Measurements from ENCODE around the gene GCN1.

Gene GCN1

DNA sequence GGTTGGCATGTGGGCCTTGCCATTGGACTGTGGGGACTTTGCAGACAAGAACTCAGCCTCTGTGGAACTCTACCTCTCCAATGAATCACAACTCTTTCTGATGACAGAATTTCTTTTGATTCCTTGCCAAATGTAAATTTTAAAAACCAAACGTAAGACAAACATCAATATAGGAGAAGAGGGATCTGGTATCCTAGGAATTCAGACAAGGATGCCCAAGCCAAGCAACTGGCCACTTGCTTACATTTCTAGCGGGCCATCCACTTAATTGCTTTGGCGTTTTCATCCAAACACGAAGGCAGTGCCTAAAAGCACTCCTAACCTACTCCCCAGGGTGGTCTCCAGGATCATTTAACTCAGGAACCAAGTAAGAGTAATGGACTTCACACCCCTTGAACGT lies 54.6 kb downstream of the GCN1 start:
- no peak for DNase-seq (ENCODE audit: low spot score)

DNA sequence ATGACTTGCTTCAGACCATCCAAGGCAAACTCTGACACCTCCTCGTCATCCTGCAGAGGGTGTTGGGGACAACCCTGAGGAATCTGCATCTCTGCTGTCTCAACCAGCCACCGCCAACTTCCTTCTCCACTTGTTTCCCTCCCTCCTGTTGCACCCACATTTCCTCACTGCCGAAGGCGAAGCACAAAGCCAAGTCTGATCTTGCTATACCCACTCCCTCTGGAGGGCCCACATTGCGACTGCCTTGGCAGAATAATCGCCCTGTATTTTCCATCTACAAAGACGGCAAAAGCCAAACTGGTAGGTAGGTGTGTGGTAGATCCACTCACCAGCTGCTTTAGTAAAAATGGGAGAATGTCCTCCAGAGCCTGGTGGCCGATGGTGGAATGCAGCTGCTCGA lies 56.1 kb downstream of the GCN1 start:
- DNase-seq (ENCODE audit: low spot score) = no peak

DNA sequence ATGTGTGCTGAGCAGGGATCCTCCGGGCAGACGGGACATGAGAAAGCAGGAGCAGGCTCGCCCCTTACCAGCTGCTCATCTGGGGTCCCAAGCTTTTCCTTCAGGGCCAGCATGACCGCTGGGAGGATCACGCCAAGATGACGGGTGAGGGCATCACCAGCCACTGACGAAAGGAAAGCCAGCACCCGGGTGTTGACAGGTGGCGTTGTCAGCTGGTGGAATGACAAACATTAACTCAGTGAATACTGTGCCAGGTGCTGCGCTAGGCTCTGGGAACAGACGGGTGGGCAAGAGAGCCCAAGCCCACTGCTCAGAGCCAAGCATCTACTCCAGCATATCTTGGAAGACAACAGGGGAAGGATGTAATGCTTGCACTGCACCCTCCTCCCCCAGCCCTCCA lies 56.7 kb downstream of the GCN1 start:
- no peak for DNase-seq (ENCODE audit: low spot score)

DNA sequence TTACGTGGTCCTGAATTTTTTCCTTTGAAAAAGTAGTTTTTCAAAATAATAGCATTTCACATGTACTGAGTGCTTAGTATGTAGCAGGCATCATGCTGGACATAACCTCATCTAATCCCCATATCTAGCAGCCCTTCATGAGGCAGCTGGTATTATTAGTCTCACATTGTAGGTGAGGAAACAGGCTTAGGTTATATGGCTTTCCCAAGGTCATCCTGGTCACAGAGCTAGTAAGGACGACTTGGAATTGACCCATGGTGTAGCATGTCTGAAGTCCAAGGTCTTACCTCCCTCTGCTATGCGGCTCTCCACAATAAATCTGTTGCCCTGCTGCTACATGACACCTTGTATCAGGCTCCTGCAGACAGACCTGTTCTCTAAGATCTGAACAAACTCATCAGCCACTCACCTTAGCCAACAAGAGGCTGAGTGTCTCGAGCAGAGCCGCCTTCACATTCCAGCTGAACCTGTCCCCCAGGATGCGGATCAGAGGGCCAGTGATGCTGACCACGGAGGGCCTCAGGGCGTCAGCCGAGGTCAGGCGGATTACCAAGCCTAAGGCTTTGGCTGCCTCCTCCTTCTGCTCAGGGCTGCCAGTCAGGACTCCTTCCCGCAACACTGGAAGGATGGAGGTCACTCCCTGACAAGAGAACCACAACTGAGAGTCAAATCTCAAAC lies 58.3 kb downstream of the GCN1 start:
- DNase-seq (ENCODE audit: low spot score) = no peak

DNA sequence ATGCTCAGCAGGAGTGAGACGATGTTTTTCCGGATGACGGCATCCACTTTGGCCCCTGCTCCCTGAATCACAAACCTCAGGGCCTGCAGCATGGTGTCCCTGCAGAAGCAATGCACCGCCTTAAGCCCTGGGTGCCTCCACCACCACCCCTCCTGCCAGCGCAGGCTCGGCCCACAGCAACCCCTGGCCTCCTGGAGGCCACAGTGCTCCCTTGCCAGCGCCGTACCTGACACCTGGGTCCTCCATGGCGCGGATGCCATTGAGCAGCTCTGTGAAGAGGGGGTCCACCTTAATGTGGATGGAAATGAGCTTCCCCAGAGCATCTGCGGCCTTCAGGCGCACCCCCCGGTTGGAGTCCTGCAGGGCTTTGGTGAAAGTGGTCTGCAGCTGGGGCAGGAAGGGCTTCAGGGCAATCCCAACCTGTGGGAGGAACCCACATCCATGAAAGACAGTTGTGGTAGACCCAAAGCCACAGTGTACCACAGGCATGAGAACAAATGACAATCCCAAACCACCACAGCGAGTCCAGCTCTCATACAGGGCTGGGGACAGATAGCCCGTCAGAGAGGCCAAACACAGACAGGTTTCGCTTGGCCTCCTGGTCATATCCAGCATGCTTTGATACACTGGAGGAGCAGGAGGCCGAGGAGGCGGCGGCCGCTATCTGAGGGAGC lies 60.1 kb downstream of the GCN1 start:
- DNase-seq (ENCODE audit: low spot score) = no peak

DNA sequence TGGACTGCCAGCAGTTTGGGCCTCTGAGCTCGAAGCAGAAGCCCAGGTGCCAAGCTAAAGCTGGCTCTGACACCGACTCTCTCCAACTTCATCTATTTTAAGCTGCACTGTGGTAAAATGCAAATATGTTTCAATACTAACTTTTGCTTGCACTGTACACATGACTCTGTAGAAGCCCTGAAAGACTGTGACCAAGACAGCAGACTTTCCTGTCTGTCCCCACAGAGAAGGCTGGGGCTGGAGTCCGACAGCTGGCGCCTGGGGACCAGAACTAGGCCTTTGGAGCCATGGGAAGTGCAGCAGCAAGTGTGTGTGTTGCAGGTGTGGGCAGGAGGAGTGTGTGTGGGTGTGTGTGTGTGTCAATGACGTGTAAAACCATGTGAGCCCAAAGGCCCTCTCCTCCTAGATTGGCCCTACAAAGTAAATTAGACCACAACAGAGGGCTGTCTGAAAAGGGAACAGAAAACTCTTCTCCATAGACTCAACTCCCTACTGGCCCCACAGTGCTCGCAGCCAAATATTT lies 61.6 kb downstream of the GCN1 start:
- no peak for DNase-seq (ENCODE audit: low spot score)

DNA sequence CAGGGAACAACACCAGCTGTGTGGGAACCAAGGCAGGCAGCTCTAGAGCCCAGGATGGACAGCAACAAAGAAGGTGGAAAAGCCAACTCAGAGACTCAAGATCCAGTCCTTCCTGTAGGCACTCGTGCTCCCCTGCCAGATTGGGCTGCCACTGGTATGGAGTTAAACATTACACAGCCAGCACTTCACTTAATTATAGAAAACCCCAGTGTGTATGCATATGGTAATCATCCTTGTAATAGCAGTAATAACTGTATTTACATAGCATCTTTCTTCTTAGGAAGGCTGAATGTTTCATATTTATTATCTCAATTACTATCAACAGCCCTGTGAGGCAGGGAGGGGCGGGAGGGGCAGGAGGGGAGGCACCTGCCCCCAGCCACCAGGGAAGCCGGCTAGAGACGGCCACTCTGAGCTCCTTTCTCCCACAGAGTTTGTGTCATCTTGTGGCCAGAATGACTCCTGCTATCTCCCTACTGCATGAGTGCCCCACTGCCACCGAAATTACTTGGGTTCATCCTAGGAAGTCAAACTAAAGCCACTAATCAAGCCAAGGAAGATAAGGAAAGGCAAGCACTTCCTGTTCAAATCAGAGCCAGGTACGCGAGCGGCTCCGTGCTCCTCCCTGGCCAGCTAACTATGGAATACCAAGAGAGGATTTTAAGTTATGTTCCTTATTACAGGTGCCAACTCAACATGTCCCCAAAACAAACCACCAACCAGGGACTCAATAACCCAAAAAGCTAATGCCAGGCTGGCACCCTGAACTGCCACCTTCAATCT lies 62.3 kb downstream of the GCN1 start:
- DNase-seq (ENCODE audit: low spot score) = no peak

DNA sequence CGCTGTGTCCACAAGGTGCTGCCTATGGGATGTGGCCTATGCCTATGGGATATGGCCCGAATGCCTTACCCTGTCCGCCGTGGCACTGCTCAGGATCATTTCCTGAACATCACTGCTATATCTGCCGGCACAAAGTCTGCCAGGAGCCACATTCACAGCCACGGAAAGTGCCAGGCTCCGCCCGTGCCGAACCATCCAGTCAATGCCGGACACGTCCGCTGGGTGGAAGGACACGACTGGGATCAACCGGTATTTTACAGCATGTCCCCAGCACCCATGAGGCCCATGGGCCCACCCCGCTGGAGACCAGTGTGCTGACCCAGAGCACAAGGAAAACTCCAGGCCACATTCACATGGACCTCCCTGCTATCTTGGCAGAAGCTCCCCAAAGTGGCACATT lies 63.4 kb downstream of the GCN1 start:
- no peak for DNase-seq (ENCODE audit: low spot score)

DNA sequence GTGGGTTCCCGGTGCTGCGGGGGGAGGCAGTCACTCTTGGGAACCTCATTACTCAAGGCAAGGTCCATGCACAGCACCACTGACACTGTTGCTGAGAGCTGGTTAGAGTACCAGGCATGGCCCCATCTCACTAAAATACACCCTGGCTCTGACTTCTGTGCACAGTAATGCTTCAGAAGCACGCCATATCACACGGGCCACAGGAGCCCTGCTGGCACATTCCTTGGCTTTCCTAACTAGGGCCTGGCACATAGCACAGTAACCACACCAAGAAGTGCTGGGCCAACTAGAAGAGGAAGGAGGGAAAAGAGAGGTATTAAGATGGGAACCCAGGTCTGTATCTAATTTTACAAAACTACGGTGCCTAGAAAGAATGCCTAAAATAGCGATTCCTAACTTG lies 64.5 kb downstream of the GCN1 start:
- no peak for DNase-seq (ENCODE audit: low spot score)

DNA sequence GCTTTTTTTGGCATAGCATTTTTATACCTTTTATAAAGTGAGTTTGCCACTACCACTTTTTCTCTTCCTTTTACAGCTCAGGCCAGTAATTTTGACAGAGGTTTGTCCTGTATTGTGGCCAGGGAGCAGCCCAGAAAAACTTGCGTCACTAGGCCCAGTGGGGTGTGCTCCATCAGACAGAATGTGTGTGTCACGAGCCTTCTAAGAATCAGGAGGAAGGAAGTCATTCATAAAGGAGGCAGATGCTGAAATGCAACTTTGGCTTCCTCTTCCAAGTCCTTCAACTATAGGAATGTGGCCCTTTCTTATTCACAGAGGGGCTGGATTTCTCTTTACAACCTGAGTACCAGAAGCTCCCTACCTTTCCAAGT lies 67.9 kb downstream of the GCN1 start:
- DNase-seq (ENCODE audit: low spot score) = no peak

DNA sequence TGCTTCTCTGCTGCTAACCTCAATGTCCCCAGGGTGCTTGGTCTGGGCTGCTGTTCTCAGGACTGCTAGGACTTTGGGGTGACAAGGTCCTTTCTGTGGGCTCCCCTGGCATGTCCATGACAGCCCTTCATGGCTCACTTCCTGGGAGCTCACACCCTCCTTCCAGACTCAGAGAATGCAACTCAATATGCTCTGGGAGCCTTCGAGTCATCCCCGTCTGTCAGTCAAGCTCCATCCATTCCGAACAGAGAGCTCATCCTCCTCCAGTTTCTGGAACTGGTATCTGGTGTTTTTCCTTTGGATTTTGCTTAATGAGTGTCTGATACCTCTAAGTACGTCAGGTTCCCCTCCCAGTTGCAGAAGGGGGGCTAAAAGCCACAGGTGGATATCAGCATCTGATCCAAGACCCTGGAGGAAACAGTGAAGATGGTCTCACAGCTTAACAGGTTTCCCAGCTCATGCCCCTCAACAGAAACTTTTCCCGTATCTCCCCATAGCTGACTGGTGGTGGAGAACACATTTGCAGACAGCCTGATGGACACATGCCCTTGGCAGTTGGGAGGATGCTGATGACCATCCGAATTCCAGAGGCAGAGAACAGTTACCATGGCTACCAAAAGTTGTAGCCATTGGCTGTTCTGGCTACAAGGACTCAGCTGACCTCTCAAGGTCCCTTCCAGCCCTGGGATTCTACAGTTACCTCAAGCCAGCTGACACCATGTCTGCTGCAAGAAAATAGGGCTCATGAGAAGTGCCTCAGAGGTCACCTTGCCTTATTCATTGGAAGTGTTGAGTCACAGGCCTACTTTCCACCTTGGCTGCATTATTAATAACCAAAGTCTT lies 68.5 kb downstream of the GCN1 start:
- no peak for DNase-seq (ENCODE audit: low spot score)

DNA sequence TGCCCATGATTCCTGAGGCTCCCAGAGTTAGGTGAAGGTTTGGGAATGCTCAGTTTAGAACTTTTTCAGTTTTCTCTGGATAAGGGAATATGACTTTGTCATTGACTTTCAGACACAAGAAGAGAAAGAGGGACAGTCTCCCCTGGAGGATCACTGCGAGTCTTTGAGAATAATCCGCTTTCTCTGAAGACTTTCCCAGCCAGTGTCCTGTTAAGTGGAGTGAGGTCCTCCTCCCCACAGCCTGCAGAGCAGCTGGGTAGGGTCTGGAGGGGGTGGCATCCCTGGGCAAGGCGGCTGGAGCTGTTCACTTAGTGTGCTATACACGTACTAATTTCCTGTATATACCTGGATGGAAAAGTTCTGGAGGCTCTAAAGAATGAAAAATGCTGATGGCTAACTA lies 69.5 kb downstream of the GCN1 start:
- DNase-seq (ENCODE audit: low spot score) = no peak

DNA sequence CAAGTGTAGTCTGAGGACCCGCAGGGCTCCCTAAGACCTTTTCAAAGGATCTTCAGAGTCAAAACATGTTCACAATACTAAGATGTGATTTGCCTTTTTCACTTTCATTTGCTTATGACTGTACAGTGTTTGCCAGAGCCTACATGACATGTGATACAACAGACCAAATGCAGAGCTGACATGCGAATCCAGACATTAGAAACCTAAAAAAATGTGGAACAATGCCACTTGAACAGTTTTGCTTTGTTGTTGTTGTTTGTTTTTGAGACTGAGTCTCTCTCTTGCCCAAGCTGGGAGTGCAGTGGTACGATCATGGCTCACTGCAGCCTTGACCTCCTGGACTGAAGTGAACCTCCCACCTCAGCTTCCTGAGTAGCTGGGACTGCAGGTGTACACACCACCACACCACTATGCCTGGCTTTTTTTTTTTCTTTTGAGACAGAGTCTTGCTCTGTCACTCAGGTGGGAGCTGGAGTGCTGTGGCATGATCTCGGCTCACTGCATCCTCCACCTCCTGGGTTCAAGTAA lies 72.7 kb downstream of the GCN1 start:
- DNase-seq (ENCODE audit: low spot score) = peak; percentile 15

DNA sequence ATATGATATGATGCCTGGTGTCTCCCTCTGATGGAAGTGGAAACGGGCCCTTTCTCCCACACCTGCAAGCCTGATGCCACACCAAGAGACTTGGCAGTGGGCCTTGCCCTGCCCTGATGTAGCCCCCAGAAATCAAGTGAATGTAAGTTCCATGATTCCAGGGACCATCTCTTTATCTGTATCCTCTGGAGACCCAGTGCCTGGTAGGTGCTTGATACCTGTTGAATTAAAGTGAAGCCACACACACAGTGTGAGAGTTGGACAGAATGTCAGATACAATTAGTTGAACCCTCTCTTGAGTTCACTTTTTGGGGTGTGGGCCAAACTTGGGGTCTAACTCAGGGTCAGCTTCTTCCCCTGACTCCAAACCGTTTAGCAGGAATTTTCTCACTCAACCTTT lies 73.2 kb downstream of the GCN1 start:
- no peak for DNase-seq (ENCODE audit: low spot score)

DNA sequence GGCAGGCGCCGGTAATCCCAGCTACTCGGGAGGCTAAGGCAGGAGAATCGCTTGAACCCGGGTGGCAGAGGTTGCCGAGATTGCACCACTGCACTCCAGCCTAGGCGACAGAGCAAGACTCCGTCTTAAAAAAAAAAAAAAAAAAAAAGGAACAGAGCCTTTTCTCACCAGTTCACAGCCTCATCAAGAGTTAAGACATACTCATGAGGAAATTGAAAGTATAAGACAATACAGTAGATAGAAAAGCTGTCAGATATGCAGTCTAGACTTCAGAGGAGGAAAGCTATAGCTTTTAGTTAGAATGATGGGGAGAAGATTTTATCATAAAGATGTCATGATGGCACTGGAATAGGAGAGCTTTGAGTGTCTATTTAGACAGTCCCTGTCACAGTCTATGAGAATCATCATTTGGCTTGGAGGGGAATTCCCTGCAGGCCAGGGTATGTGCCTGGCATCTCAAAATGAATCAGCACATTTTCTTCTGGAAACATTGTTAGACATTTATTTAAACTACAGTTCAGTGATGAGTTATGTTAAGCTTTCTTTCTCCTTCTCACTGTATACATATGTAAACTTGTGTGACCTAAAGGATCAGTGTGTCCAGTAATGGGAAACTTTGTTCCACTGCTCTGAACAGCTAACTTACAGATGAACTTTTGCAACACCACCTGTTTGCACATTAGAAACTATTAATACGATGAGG lies 75.1 kb downstream of the GCN1 start:
- DNase-seq (ENCODE audit: low spot score) = peak; percentile 42

DNA sequence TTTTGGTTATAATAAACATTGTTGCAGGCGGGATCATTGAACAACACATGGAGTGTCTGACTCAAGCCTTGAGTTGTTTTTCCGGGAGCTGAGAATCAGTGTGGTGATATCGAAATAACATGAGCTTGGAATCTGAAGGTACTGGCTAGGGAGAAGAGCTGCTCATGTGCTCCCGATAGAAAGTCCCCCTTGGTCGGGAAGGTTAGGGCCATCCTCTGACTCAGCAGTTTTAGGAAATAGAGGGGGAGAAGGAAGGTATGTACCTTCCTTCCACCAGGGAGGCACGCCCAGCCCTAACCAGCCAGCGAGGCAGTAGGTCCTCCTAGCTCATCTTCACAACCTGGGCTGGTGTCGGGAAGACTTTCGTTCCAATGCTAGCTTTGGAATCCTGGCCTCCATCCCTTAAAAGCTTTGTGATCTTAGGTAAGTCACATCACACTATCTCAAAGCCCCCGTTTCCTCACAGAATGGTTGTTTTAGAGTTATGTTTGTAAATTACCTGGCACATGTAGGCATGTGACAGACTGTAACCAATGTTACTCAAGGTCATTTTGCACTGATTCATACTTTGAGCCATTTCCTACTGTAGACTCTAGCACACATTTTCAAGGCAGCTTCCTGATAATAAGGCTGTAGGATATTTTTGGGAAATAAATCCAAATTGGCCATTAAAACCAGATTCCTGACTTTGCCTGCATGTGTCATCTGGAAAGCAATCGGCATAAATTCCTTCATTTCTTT lies 76.0 kb downstream of the GCN1 start:
- DNase-seq (ENCODE audit: low spot score) = no peak

DNA sequence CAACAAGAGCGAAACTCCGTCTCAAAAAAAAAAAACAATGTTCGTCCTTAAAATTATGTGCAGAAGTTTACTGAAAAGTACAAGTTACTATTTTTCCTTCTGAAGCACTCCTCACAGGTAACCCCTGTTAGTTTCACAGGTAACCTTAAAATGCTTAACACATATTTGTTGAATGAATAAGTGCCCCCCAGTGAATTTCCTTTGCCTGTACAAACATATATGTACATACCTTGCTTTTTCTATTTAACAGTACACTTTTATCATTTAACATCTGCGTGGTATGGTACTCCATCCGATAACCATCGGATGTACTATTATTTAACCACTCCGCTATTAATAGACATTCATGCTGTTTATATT lies 76.6 kb downstream of the GCN1 start:
- no peak for DNase-seq (ENCODE audit: low spot score)

DNA sequence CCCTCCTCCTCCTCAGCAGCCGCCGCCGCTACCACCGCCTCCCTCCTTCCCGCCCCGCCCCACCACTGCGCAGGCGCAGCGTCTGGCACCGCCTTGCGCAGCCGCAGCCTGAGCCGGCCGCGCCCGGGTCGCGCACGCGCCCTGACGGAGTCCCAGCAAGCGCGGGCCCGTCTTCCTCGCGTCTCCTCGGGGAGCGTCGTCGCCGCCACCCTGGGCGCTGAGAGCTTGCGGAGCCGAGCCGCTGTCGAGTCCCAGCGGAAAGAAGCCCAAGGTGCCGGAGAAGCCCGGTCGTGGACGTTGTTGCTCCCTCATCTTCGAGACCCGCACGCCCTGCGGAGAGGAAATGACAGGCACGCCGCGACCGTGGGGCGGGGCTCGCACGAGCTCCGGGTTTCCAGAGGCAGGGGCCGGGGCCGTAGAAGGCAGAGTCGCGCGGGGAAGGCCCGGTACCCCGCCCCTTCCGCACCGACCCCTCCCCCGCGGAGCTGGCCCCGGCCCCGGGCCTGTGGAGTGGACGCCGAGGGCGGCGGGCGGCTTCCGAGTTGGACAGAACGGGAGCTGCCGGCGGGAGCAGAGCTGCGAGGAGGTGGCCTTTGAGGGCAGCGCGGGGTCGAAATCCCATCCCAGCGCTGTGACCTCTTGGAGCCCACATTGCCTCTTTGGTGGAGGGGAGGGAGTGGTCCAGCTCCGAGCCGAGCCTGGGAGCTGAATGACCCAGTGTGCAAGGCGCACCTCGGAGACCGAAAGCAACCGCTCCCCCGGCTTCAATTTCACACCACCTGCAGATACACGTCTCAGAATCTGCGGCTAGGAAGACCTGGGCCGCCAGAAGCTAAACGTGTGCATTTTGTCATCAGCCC lies 77.5 kb downstream of the GCN1 start:
- DNase-seq (ENCODE audit: low spot score) = peak; percentile 96

DNA sequence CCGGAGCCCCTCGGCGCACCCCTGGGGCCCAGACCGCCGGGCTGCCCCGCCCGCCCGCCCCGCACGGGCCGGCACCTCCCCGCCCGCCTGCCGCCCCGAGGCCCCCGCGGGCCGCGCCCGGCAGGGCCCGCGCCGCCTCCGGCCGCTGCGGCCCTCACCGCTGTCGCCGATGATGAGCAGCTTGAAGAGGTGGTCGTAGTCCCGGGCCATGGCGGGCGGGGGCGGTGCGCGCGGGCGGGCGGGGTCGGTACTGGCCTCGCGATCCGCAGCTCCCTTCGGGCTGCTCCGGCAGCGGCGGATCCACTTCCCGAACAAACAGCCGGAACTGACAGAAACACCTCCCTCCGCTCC lies 78.1 kb downstream of the GCN1 start, which contains the start of gene RAB35:
Gene RAB35 (minus strand): TSS at position 313 of the 351 bp plus-strand sequence. CDS start 103 bp downstream, at position 210.
- DNase-seq (ENCODE audit: low spot score) = no peak

Measured in CD4-positive, alpha-beta T cell treated with Interleukin-2 at 100 ng/mL for 4 hours (primary cell).